RWPE2 (cell line): Measurements from ENCODE around the gene CD72.
A peak's percentile ranks its signal among the peaks of the same experiment; 100 is the strongest.
"Not testable (repeated sequence)": the region's sequence is repeated elsewhere in the genome, so short reads cannot be mapped to it uniquely, and the experiment has no call there.

ENCODE experiments used
- ATAC-seq: fragments of 200-7000 bp; cut with Tn5 transposase; 3 replicates; pipeline ENCODE4 v1.9.1; 2021; ENCODE audit warnings: low read depth
- DNase-seq: peaks from one replicate; pipeline ENCODE4 v3.0.0-alpha.2; 2020; ENCODE audit warnings: low spot score
- H3K27ac ChIP-seq: fragments of 450-650 bp; 2 replicates; pipeline ENCODE4 v1.5.1; 2017; ENCODE audit warnings: mild to moderate bottlenecking; ENCODE audit not compliant: poor library complexity, severe bottlenecking
- H3K27me3 ChIP-seq: fragments of 250-450 bp; sonication (Bioruptor Pico); 2 replicates; pipeline ENCODE4 v1.5.1; 2021; ENCODE audit warnings: mild to moderate bottlenecking, moderate library complexity; ENCODE audit not compliant: insufficient read depth, poor library complexity, severe bottlenecking
- H3K36me3 ChIP-seq: fragments of 250-450 bp; sonication (Bioruptor Pico); 2 replicates; pipeline ENCODE4 v1.5.1; 2020; ENCODE audit warnings: low read depth, mild to moderate bottlenecking, moderate library complexity
- H3K4me1 ChIP-seq: fragments of 250-450 bp; sonication (Bioruptor Pico); 2 replicates; pipeline ENCODE4 v1.5.1; 2021; ENCODE audit warnings: mild to moderate bottlenecking, moderate library complexity; ENCODE audit not compliant: insufficient read depth, poor library complexity, severe bottlenecking
- H3K4me3 ChIP-seq: fragments of 250-450 bp; sonication (Bioruptor Pico); 2 replicates; pipeline ENCODE4 v1.5.1; 2021; ENCODE audit warnings: mild to moderate bottlenecking, moderate library complexity; ENCODE audit not compliant: severe bottlenecking
- H3K9me3 ChIP-seq: fragments of 250-450 bp; sonication (Bioruptor Pico); 2 replicates; pipeline ENCODE4 v1.5.1; 2021; ENCODE audit warnings: mild to moderate bottlenecking, moderate library complexity; ENCODE audit not compliant: severe bottlenecking
- CTCF ChIP-seq: fragments of 450-650 bp; IDR thresholded peaks from one replicate; pipeline ENCODE4 v1.5.1; 2017; ENCODE audit warnings: mild to moderate bottlenecking, moderate library complexity; ENCODE audit not compliant: poor library complexity, severe bottlenecking

The CD72 gene

GRCh38 chr9:35646533-35647265 is 28.5 kb upstream of the CD72 start:
- Histone ChIP-seq H3K27ac (peak overlapping the region; percentile 85), H3K4me3 (peak overlapping the region; percentile 48), H3K36me3 (no peaks in the 10 kb centered on the region), H3K27me3 (no peaks in the 10 kb centered on the region), H3K9me3 (no peaks in the 10 kb centered on the region), H3K4me1 (peaks cover 3% of the 10 kb centered on the region)
- peak; percentile 97 for TF ChIP-seq CTCF
- DNase-seq = peak; percentile 90
- peak; percentile 91 for ATAC-seq

GRCh38 chr9:35646153-35646532 is 27.9 kb upstream of the CD72 start:
- H3K4me1 ChIP-seq = peaks cover 3% of the 10 kb centered on the region
- no peak for TF ChIP-seq CTCF
- DNase-seq (peak; percentile 75), ATAC-seq (peak; percentile 80)
- H3K36me3 ChIP-seq = no peaks in the 10 kb centered on the region
- H3K4me3 ChIP-seq = peak overlapping the region; percentile 48
- peak overlapping the region; percentile 85 for H3K27ac ChIP-seq
- no peaks in the 10 kb centered on the region for H3K9me3 ChIP-seq
- no peaks in the 10 kb centered on the region for H3K27me3 ChIP-seq

- ATAC-seq, DNase-seq, H3K27me3 ChIP-seq, H3K4me1 ChIP-seq, H3K36me3 ChIP-seq, H3K9me3 ChIP-seq: not testable (repeated sequence)
- H3K27ac ChIP-seq = peak overlapping the region; percentile 85
- peak overlapping the region; percentile 48 for H3K4me3 ChIP-seq
Observed at GRCh38 chr9:35645736-35646135, 27.5 kb upstream of the CD72 start.

GRCh38 chr9:35643046-35643445 is 24.8 kb upstream of the CD72 start:
- DNase-seq (no peak), ATAC-seq (no peak)
- TF ChIP-seq CTCF = no peak
- Histone ChIP-seq H3K36me3 (no peaks in the 10 kb centered on the region), H3K4me3 (no peak overlapping the region), H3K27me3 (no peaks in the 10 kb centered on the region), H3K4me1 (peaks cover 3% of the 10 kb centered on the region), H3K27ac (no peak overlapping the region), H3K9me3 (no peaks in the 10 kb centered on the region)

GRCh38 chr9:35641478-35641877 is 23.3 kb upstream of the CD72 start:
- not testable (repeated sequence) for H3K9me3 ChIP-seq, DNase-seq, H3K36me3 ChIP-seq, H3K27me3 ChIP-seq, ATAC-seq, H3K4me1 ChIP-seq, H3K4me3 ChIP-seq, H3K27ac ChIP-seq

- H3K4me1 ChIP-seq, H3K9me3 ChIP-seq, H3K27ac ChIP-seq, H3K36me3 ChIP-seq, ATAC-seq, DNase-seq, H3K4me3 ChIP-seq, H3K27me3 ChIP-seq: not testable (repeated sequence)
Observed at GRCh38 chr9:35640431-35640830, 22.2 kb upstream of the CD72 start.
